CD4-positive, alpha-beta T cell treated with Interleukin-2 at 100 ng/mL for 4 hours (primary cell): ENCODE measurements around the gene PPDPF.
A peak's percentile ranks its signal among the peaks of the same experiment; 100 is the strongest.

Source experiments
- DNase-seq: peaks from one replicate; pipeline ENCODE4 v3.0.0-alpha.2; 2020; ENCODE audit warnings: low spot score

Gene PPDPF

DNA sequence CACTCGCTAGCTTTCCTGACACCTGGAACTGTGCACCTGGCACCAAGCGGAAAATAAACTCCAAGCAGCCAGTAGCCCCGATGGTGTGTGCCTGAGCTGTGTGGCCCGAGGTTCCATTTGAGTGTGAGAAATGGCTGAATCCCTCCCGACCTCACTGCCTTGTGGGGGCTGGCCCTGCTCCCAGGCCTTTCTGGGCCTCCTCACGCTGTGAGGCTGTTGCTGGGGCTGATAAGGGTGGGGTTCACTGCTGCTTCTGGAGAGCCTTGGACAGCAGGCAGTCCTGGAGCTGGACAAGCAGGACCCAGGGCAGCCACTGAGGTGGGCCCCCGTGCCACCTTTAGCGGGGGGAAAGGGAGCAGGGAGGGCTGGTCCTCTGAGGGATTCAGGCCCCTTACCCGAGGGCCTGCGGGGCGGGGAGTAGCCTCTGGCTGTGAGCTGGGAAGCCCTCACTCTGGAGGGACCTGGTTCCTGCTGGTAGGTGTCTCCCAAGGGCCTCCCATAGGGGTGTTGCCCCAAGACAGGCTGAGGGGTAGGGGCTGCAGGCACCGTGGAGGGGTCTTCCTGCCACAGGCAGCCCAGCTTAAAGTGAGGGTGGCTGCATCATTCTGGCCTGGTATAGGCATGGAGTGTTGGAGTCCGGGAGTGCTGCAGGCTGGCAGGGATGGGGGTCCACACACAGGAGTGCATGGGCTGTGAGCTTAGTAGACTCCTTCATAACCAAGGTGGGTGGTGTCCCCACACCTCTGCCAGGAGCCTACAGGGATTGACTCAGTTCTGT is 1.7 kb downstream of the PPDPF start:
- DNase-seq, result no peak

DNA sequence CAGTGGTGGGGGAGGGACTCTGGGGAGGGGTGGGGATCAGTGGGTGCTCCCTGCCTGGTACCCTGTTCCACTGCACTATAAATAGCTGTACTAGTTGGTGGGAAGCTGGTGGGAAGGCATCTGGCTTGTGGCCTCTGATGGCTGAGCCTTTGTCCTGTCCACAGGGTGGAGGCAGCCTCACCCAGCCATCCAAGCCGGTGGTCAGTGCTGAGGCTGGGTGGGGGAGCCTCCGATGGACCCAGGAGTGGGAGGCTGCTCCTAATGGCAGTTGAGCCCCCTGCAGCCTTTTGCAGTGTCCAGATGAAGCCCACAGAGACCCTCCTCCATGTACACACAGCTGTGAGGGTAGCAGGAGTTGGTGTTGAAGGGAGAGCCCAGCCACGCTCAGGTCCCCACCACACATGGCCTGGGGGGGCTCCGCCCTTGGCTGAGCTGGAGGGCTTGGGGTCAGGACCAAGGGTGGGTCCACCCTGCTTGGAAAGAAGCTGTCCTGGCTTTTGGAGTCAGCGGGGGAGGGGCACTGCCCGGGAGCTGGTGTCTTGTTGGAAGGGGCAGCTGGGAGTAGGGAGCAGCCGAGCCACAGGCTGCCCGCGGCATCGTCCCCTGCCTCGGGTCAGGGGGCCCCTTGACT is 2.5 kb downstream of the PPDPF start:
- no peak for DNase-seq

DNA sequence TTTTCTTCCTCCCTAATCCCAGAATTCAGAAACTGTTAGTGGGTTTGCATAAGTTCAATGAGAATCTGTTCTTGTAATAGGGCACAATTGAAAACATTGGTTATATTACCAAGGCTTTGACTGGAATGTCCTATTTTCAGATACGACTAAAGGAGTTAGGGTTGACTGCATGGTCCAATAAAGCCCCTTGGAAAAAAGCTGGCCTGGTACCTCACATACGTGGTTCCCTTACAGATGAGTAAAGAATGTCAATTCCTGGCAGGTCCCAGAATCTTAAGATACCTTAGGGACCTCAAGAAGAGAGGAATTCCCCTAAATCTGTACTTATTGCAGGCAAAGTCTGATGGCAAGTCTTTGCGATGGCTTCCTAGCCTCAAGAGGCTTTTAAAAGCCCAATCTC is 4.6 kb downstream of the PPDPF start:
- DNase-seq, result no peak

DNA sequence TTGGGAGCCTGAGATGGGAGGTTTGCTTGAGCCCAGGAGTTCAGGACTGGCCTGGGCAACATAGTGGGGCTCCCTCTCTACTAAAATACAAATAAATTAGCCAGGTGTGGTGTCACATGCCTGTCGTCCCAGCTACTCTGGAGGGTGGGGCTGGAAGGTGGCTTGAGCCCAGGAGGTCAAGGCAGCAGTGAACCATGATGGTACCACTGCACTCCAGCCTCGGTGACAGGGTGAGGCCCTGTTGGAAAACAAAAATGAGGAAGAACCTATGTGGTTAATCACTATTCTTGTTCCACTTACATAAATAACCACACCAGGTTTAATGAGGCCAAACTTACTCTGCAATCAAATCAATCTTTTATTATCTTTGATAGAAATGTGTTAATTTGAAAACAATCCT is 5.4 kb downstream of the PPDPF start:
- no peak for DNase-seq

DNA sequence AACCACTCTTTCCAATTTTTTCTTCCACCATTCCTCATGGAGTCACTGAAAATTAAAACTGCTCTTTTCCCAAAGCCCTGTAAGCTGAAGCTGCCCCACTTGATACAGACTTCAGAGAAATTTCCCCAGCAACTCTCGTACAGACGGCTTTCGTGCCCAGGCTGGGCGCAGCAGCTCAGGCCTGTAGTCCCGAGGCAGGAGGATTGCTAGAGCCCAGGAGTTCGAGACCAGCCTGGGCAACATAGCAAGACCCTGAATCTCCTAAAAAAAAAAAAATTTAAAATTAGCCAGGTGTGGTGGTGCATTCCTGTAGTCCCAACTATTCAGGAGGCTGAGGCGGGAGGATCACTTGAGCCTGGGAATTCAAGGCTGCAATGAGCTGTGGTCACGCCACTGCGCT is 6.6 kb downstream of the PPDPF start:
- no peak for DNase-seq

DNA sequence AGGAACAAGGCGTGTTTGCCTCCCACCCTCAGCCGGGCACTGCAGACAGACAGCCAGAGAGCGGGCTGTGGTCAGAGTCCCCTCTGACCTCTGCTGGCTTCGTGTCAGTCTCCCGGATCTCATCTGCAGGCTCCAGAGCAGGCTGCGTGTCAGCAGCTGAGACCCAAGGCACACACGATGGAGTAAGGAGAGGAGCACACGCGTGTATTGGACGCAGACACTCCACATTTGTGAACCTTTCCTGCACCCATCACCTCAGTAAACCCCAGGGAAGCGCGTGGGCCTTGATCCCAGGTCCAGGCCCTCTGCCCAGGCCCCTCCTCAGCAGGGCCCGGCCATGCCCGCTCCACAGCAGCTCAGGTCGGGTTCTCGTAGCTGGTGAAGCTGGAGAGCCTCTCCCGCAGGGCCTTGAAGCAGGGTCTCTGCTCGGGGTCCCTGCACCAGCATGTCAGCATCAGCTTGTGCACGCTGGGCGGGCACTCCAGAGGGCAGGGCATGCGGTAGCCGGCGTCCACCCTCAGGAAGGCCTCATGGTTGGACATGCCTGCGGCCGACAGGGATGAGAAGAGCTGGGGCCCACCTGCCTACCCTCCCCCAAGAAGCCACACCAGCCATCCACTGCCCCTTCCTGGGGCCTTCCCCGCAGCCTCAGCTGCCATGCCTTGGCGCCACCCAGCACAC is 8.8 kb downstream of the PPDPF start:
- no peak for DNase-seq

DNA sequence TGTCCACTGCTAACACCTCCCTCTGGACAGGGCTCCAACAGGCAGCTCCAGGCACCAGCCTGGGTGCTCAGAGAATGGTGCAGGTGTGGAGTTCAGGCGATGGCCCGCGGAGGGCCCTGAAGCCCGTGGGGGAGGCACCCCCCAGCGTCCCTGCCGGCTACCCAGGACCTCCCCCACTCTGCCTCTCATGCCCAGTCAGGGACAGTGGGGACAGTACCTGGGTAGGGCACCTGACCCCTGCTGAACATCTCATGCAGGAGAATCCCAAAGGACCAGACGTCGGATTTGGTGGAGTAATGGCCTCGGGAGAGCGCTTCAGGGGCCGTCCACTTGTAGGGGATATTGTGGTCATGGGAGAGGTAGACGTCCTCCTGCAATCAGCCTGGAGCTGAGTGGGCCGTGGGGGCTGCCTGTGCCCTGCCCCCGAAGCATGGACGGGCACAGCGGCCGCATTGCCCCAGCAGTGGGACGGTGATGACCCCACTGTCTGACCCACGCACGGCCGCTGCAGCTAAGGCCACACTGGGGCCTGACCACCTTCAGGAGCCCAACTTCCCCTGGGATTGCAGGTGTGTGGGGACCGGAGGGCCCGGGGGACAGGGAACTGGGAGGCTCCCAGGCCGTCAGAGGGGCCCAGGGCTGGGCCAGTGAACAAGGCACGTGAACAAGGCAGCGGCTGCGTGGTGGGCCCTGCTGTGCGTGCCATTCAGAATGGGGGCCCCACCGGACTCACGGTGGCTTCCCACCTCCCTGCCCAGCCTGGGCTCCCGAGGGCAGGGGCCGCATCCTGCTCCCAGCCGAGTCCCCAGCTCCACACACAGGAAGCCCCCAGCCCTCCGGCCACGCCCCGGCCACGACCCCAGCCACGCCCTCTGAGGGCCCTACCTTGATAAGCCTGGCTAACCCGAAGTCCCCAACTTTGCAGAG is 9.6 kb downstream of the PPDPF start:
- no peak for DNase-seq

DNA sequence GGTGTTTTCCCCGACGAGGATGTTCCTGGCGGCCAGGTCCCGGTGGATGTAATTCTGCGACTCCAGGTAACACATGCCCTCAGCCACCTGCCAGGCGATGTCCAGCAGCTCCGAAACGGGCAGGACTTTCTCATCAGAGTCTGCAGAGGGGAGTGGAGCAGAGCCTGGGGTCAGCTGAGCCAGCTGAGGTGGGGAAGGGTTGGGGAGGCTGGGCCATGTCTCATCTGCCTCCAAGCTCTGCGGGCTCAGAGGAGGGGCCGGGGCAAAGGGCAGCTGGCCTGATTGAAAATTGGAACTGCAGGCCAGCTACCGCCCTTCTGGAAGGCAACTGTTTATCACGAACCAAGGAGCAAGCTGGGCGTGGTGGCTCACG is 10.2 kb downstream of the PPDPF start:
- no peak for DNase-seq

DNA sequence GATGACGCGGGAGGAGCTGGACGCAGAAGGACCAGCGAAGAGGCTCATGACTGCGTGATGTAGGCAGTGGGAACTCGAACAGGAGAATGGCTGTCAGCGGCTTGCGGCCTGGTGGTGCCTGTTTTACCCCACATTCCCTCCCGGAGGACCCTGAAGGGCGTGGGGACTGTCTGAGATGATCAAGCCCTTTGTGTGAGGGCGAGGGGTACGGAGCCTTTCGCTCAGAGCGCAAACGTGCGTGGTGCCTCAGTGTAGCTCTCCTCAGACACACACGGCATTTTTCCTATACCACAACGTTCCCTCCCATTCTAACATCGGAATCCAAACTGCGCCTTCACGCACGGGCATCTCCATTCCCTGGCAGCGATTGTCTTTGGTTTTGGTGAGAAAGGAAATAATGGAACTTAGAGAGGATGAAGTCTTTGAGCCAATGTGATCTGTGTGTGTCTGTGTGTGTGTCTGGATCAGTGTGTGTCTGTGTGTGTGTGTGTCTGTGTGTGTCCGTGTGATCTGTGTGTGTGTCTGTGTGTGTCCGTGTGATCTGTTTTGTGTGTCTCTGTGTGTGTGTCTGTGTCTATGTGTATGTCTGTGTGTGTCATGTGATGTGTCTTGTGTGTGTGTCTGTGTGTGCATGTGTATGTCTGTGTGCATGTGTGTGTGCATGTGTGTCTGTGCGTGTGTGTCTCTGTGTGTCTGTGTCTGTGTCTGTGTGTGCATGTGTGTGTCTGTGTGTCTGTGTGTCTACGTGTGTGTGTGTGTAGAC is 11.3 kb downstream of the PPDPF start:
- no peak for DNase-seq

DNA sequence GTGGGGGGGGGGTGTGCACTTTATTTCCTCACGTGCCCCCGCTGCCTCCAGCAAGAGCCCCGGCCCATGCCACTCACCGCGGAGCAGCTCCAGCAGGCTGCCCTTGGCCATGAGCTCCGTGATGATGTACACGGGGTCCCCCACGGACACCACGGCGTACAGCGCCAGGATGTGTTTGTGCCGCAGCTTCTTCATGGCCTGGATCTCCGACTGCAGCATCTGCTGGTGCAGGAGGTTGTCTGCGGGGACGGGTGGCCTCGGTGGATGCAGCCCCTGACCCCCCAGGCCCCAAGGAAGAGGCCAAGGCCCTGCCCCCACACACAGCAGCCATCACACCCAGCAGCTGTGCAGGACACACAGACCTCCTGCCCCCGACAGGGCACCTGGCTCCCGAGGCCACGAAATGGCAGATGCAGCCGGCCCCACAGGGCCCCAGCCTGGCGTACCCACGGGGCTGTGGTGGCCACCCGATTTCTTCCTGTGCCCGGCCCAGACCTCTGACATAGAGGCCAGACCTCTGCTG is 11.9 kb downstream of the PPDPF start:
- DNase-seq, result no peak

DNA sequence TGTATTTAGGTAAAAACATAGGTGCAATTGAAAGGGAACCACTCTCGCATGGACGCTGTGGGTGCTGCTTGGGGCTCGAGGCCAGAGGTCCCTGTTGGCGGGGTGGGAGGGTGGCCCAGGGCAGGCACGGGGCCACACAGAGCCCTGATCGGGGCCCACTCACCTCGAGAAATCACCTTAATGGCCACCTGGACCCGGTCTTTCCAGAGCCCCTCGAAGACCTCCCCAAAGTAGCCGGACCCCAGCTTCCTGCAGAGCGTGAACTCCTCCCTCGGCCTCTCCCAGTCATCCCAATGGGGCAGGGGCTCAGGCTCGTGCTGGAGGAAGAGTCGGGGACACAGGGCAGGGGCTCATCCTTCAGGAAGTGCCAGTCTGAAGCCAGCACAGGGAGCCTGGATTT is 12.8 kb downstream of the PPDPF start:
- DNase-seq, result no peak

DNA sequence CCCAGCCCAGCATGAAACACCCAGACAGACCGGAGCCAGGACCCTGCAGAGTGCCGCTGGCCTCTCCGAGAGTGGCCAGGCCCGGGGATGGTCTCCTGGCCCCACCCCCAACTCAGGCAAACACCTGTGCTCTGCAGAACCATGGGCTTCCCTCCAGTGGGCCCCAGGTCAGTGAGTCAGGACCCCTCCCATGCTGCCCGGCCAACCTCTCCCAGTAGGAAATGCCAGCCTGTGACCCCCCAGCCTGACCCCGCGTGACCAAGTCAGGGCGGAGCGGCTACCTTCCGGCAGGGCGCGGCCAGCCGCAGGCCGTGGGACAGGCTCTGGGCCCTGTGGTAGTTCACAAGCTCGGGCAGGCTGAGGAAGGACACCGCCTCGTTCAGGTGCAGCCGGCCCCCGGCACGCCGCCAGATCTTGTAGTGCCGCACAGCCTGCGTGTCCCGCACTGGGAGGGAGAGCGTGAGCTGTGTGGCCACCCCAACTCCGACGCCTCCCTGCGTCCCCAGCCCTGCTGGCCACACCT is 13.4 kb downstream of the PPDPF start:
- DNase-seq, result no peak

DNA sequence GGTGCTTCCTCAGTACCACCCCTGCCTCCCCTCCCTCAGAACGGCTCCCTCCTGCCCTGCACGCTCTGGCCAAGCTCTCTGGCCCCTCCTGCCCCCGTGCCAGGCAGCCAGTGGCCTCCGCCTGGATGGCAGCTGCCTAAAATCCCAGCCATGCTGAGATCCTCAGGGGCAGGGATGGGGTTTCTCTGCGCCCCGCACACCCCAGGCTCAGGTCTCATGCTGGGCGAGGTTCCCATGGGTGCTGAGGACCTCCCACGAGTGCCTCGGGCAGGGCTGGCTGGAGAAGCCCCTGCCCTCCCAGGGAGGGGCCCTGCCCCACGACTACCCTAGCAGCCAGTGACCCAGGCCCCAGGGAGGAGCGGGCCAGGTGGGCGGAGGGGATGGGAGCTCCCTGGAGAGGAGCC is 13.9 kb downstream of the PPDPF start:
- no peak for DNase-seq

DNA sequence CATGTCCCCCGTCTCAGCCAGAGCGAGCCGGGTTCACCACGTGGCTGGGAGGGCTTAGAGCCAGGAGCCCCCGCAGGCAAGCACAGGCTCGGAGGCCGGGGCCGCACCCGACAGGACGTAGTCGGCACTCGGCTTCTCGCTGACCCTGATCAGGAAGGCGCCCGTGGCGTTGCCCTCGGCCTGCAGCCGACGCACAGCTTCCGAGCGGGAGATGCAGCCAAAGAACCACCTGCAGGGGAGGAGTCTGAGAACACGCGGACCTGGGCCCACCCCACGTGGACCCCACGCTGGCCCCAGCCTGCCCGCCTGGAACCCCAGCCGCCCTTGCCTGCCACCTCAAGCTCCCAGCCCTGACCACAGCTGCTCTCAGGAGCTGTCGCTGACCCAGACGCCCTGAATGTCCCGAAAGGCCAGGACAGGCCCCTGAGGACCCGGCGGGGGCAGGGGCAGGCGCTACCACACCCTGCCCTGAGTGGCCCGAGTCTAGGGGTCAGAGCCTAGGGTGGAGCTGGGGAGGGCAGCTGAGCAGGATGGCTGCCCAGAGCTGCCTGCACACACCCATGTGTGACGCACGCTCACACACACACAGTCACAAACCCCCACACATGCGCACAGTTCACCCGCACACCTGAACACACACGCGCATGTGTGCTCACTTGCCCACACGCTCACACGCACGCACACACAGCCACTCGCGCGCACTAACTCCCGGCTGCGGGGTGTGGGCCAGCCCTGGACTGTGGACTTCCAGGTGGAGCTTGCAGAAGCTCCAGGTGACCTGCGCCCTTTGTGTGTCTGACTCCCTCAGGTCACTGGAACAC is 14.5 kb downstream of the PPDPF start:
- no peak for DNase-seq

DNA sequence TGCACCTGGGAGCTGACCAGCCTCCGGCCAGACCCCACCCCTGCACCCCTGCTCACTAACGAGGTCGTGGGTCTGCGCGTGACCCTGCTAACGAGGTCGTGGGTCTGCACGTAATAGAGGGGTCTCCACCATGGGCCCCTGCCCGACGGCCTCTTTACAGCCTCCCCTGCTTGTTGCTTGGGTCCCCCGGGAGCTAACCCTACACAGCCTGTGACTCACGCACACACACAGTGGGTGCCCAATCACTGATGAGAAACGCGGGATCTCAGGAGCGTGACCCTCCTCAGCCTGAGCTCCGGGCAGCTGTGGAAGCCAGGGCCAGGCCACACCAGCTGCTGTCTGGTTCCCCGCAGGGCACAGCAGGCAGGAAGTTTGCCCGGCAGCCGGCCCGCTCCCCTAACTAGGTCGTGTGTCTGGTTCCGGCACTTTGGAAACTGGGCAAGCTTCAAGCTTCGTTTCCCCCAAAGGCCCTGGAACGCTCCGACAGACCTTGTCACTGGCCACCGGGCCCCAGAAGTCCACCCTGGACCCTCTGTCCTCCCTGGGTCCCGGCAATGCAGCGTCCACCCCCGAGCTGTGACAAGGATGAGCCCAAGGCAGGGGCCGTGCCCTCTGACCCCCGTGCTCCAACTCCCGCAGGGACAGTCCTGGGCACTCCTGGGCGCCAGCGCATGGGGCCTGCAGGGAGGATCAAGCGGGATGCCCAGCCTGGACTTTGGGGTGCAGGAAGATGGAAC is 15.8 kb downstream of the PPDPF start:
- no peak for DNase-seq

DNA sequence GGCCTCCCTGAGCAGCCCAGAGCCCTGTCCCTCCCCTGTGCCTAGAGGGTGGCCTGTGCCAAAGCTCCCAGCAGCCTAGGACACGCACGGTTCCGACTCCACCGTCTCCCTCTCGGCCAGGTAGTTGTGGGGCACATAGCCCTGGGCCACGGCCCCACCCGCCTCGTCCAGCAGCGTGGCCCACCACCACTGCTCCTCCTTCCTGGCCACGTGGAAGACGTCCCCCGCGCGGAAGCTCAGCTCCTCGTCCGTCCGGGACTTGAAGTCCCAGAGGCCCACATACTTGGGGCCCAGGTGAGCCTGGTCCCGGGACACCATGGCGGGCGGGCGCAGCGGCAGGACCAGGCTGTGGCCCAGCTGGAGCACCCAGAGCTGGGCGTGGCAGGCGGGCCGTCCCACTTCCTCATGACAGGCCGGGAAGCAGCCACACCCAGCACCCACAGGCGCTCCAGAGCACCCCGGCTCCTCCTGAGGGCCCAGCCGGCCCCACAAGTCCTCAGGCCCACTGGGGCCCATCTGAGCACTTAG is 16.5 kb downstream of the PPDPF start, which contains the start of gene PTK6:
TSS of gene PTK6 (minus strand) at position 380 of the 528 bp plus-strand sequence. CDS start at position 318, 62 bp downstream.
- peak; percentile 15 for DNase-seq

DNA sequence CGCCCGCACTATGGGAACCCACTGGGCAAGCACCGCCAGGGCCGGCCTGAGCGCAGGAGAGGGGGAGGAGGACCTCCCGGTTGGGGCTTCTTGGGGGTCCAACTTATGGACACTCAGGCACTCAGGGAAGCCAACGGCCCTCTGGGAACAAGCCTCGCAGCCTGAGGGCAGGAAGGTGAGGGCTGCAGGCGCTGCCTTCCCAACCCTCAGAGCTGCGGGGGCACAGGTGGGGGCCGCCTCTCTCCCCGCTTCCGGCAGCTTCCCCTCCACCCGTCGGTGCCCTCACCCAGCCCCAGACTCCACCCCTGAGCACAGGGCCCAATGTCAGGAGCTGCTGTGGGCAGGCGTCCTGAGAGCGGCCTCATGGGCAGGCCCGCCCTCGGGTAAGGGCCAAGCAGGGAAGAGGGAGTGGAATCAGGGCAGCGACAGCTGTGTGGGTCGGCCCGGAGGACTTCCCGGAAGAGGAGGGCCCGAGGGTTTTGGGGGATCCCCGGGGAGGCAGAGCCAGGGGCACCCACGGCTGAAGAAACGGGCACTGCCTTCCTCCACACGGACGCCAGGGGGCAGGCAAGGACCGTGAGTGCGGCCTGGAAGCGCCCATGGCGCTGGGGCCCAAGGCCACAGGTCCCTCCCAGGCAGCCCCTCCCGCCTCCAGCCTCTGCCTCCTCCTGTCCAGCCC is 17.1 kb downstream of the PPDPF start:
- DNase-seq, result peak; percentile 96
